ENCODE results near the gene OTX2.

Gene OTX2

GRCh38 chr14:56797003-56797568, 13.2 kb downstream of the OTX2 start:
- in situ Hi-C loops (cut with MboI; ENCODE audit: low sequenced_read_pairs): no loop called here

GRCh38 chr14:56796259-56796658, 14.0 kb downstream of the OTX2 start:
- in situ Hi-C loops (cut with MboI; ENCODE audit: low sequenced_read_pairs): no loop called here

DNA sequence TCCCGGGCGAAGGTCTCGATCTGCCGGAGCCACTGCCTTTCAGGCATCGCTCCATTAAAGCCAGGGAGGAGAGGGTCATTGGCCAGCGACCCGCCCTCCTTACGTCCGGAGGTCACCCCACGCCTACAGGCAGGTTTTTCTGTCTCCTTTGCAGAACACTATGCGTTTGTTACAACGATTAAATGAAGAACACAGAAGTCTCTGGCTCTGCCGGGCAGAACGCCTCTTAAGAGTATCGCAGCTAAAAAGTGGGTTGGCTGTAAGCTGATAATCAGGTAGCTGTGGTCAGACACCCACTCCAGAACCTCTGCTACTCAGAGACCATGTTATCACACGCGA, 15.0 kb downstream of the OTX2 start:
- in situ Hi-C loops (cut with MboI; ENCODE audit: low sequenced_read_pairs): no loop called here

DNA sequence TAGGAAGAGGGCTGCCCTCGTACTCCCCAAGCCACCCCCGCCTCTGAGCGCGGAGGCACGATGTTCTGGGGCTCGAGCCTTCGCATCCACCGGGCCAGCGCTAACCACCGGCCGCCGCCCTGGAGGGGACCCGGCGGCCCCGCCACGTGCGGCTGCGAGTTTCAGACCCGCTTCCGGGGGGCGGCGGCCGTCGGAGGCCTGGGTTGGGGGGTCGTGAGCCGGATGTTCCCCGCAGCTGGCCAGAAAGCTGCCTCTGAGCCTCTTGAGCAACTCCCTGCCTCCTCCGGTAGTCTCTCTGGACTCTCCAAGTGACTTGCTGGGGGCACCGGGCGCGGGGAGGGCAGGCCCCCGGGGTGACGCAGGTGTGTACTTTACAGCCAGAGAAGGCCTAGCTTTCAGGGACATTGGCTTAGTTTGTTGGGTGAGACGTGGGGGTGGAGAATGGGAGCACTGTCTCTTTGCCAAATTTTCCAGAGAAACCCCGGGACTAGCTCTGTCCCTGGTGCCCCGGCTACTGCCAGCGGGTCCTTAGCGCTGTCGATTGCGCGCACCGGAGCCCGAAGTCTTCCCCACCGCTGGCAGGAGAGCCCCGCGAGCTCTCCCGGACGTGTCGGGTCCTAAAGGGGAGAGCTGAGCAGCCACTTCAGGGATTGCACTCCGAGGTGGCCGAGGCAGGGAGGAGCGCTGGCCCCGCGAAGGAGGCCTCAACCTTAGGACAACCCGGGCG, 15.6 kb downstream of the OTX2 start:
- in situ Hi-C loops (cut with MboI; ENCODE audit: low sequenced_read_pairs): no loop called here

DNA sequence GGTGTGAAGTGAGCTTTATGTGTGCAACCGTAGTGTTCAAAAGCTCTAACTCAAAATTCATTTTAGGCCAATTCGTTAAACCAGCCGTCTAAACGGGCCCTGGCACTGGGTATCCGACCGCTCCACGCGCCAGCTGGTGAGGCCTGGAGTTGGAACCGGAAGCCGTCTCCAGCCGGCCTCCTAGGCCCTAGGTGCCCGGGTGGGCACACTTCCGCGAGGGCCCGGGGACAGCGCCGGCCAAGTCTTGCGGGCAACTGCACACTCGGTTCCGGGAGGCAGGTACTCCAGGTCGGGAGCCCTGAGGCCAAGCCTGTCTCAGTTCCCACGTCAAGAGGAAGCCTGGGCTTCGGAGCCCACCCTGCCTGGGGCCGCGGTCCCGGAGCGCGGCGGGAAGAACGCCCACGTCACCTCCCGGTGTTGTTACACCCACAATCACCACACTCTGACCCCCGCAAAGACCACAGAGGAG, 16.2 kb downstream of the OTX2 start:
- in situ Hi-C loops (cut with MboI; ENCODE audit: low sequenced_read_pairs): no loop called here

- in situ Hi-C loops (cut with MboI; ENCODE audit: low sequenced_read_pairs): no loop called here
Observed at GRCh38 chr14:56789955-56790354, 20.3 kb downstream of the OTX2 start.

GRCh38 chr14:56787530-56787929, 22.7 kb downstream of the OTX2 start:
- in situ Hi-C loops (cut with MboI; ENCODE audit: low sequenced_read_pairs): no loop called here

DNA sequence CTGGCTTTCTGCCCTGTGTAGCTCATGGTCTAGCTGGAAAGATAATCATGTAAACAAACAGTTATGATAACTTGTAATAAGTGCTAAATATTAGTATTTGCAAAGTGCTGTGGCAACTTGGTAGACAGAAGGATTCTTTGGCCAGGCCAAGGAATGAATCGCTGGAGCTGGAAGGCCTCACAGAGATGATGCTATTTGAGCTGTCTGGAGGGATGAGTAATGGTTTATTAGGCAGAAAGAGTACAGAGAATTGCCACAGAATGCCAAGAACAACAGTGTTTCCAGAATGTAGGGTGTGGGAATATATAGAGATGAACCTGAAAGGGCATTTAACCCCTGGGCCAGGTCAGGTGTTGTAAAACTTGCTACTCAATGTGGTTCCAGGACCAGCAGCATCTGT, 27.6 kb downstream of the OTX2 start:
- in situ Hi-C loops (cut with MboI; ENCODE audit: low sequenced_read_pairs): no loop called here

GRCh38 chr14:56774503-56774902, 35.8 kb downstream of the OTX2 start:
- in situ Hi-C loops (cut with MboI; ENCODE audit: low sequenced_read_pairs): no loop called here

GRCh38 chr14:56770512-56770911, 39.8 kb downstream of the OTX2 start:
- in situ Hi-C loops (cut with MboI; ENCODE audit: low sequenced_read_pairs): no loop called here

DNA sequence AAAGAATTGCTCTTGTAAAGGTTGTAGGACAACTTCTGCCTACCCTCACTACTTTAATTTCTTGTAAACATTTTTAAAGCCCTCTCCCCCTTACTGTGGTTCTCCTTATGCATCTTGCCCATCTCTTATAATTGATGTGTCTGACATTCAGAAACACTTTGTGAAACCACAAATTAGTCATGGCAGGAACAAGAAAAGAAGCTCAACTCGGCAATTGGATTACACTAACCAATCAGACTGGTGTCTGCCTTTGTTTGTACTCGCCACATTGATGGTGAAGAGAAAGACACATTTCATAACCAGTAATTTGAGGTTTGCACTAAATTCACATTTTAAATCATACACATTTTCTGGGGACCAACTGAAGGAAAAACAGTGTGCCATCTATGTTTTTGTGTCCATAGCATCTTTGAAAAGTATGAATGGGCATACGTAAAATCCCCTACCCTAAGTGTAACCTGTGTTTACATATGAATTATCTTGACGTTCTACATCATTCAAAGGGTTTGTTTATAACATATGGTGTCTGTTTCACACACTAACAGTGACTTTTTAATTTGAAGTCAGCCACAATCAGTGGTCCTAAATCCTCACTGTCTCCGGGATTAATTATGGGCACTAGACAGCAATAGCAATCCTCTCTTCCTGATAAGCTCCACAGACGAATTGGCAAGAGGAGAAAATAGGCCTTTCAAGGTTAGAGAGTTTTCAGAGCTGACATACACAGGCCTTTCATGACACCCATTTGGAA, 49.9 kb downstream of the OTX2 start:
- in situ Hi-C loops (cut with MboI; ENCODE audit: low sequenced_read_pairs): no loop called here

- in situ Hi-C loops (cut with MboI; ENCODE audit: low sequenced_read_pairs): no loop called here
Observed at GRCh38 chr14:56759633-56760032, 50.6 kb downstream of the OTX2 start.

GRCh38 chr14:56759094-56759493, 51.2 kb downstream of the OTX2 start:
- in situ Hi-C loops (cut with MboI; ENCODE audit: low sequenced_read_pairs): no loop called here

DNA sequence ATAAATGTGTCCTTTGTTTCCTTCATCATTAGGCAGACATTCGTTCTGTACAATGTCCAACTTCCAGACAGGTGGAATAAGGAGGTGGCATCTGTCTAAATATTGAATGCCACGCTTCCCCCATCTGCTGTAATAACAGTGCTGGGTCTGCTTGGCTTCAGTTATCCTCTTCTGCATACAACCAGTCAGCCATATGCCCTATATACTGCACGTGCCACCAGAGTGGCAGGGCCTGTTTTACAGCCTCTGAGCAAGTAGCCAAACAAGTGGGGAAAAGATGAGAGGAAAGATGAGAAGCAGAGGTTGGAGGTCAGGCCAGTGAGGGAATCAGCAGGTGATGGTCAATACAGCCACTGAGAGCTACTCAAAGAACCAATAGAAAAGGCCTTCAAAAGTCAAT, 55.4 kb downstream of the OTX2 start:
- in situ Hi-C loops (cut with MboI; ENCODE audit: low sequenced_read_pairs): no loop called here

GRCh38 chr14:56753396-56753795, 56.9 kb downstream of the OTX2 start:
- in situ Hi-C loops (cut with MboI; ENCODE audit: low sequenced_read_pairs): no loop called here

GRCh38 chr14:56752428-56752827, 57.9 kb downstream of the OTX2 start:
- in situ Hi-C loops (cut with MboI; ENCODE audit: low sequenced_read_pairs): no loop called here

DNA sequence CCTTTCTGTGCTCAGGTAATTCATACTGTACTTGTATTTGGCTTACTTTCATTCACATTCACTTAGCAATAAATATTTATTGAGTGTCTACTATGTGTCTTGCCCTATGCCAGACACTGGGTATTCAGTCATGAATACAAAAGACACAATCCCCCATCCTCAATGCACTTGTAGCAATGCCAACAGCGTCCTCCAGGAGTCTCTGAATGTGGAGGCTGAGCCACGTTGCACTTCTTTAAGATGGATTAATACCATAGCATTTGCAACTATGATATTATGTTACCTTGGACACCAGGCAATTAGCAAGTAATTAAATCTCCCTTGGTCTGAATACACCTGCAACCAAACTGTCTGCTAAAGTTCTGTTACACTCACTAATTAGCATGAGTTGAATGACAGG, 58.8 kb downstream of the OTX2 start:
- in situ Hi-C loops (cut with MboI; ENCODE audit: low sequenced_read_pairs): no loop called here

All from HL-60/S4 treated with retinoic acid at 250 ng/mL for 4 days and 3 days (cell line).